Measurements from ENCODE around the gene NAPA.
A peak's percentile ranks its signal among the peaks of the same experiment; 100 is the strongest.

NAPA gene

GRCh38 chr19:47464675-47465419 lies 50.0 kb downstream of the NAPA start:
- no peak overlapping the region for H3K4me3 ChIP-seq (ENCODE audit: low read depth, low read length)

GRCh38 chr19:47461876-47462275 lies 53.0 kb downstream of the NAPA start:
- no peak overlapping the region for H3K4me3 ChIP-seq (ENCODE audit: low read depth, low read length)

GRCh38 chr19:47459477-47459876 lies 55.4 kb downstream of the NAPA start:
- H3K4me3 ChIP-seq (ENCODE audit: low read depth, low read length) = no peak overlapping the region

GRCh38 chr19:47458672-47459071 lies 56.2 kb downstream of the NAPA start:
- no peak overlapping the region for H3K4me3 ChIP-seq (ENCODE audit: low read depth, low read length)

DNA sequence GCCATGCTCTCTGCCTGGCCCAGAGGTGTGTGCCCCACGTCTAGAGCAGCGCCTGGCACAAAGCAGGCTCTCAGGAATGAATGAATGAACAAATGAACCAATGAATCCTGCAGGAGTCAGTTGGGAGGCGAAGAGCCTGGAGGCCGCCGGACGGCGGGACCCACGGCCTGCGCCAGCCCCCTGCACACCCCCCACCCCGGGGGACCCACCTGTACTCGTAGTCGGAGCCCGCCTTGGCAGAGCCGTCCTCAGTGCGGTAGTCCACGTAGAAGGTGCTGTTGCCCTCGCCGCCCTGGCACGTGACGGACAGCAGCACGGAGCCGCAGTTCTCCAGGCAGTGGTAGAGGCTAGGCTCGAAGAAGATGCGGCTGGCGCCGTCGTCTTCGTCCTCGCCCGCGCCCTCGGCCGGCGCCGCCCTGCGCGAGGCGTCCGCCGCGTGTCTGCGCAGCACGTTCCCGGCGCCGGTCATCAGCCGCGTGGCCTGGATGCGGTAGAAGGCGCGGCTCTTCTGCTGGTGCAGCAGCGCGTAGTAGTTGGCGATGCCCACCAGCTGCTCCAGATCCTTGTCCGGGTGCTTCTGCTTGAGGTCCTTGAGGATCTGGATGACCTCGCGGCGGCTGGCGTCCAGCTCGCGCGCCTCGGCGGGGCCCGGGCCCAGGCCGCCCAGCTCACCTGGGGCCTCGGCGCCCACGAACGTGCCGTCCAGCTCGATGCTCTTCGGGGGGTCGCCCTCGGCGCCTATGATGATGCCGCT lies 58.0 kb downstream of the NAPA start:
- no peak overlapping the region for H3K4me3 ChIP-seq (ENCODE audit: low read depth, low read length)

- H3K4me3 ChIP-seq (ENCODE audit: low read depth, low read length) = no peak overlapping the region
These were observed 64.4 kb downstream of the NAPA start for GRCh38 chr19:47450478-47450877.

DNA sequence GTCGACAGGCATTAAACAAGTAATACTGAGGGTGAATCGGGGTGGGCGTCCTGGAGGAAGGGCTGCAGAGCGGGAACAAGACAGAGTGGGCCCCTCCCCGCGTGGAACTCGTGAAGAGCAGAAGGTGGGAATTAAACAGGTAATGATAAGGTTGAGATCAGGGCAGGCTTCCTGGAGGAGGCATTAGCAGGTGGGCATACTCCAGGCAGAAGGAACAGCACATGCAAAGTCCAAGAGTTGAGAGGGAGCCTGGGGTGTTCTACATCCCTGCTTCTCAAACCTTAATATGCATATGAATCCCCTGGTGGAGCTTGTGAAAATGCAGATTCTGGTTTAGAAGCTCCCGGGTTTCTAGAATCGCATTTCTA lies 66.5 kb downstream of the NAPA start:
- H3K4me3 ChIP-seq (ENCODE audit: low read depth, low read length) = no peak overlapping the region

DNA sequence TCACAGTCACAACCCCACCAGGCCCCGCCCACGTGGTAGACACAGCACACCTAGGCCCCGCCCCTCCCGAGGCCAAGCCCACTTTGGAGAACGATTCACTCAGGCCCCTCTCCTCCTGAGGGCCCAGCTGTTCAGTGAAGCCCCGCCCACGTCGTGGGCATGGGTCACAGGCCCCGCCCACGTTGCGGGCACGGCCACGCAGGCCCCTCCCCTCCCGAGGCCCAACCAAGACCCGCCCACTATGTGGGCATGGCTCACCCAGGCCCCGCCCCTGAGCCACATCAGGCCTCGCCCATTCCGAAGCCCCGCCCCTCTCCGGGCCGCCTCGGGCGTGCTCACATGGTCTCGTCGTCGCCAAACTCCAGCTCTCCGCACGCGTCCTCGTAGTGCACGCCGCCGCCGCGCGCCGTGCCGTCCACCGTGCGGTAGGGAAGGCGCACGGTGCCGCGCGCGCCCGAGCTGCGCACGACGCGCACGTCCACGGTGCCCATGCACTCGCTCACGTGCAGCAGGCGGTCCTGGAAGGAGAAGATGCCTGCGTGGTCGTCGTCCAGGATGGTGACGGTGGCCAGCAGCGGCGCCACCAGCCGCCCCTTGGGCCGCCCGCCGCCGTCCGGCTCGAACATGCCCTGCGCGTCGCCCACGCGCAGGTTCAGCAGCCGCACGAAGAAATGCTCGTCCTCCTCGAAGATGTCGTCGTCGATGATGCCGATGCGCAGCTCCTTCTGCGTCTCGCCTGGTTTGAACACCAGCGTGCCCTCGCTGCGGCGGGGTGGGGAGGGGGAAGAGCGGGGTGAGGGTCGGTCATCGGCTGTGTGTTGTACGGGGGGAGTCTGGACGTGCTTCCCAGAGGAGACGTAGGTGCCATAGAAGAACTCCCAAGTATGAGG lies 67.1 kb downstream of the NAPA start:
- peak overlapping the region; percentile 57 for H3K4me3 ChIP-seq (ENCODE audit: low read depth, low read length)

- peak overlapping the region; percentile 57 for H3K4me3 ChIP-seq (ENCODE audit: low read depth, low read length)
These were observed 68.1 kb downstream of the NAPA start for GRCh38 chr19:47446534-47447469.

DNA sequence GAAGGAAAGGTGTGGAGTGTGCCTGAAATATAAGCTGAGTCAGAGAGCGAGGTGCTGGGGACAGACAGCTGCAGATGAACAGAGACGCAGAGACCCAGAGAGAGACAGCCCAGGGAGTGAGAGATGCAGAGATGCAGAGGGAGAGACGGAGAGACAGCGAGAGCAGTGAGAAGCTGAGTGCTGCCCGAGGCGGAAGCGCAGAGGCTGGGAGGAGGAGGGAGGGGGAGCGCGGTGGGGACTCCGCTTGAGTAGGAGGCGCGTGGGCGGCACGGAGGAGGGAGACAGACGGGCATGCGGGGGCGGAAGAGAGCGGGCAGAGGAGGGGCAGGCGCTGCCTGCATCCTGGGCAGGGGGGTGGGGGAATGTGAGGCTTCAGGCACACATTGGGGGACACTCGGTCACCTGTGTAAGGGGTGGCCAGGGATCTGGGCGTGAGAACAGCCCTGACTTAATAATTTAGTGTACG lies 68.9 kb downstream of the NAPA start:
- no peak overlapping the region for H3K4me3 ChIP-seq (ENCODE audit: low read depth, low read length)

DNA sequence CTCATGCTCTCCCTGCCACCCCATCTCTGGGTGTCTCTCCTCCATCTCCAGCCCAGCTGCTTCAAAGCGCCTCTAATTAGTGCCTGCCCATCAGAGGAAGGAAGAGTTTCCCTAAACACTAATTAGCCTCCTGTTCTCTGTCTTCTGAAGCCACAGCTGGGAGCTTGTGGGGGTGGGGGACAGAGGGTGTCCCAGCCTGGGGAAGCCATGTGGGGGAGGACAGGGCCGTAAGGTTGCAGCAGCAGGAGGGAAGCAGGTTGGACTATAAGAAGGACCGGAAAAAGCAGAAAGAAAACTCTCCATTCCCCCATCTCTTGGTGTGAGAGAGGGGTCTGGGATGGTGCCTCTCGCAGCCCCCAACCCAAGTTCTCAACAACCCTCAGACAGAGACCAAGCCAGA lies 69.3 kb downstream of the NAPA start:
- H3K4me3 ChIP-seq (ENCODE audit: low read depth, low read length) = no peak overlapping the region

- H3K4me3 ChIP-seq (ENCODE audit: low read depth, low read length) = no peak overlapping the region
These were observed 70.5 kb downstream of the NAPA start for GRCh38 chr19:47444388-47444821.

DNA sequence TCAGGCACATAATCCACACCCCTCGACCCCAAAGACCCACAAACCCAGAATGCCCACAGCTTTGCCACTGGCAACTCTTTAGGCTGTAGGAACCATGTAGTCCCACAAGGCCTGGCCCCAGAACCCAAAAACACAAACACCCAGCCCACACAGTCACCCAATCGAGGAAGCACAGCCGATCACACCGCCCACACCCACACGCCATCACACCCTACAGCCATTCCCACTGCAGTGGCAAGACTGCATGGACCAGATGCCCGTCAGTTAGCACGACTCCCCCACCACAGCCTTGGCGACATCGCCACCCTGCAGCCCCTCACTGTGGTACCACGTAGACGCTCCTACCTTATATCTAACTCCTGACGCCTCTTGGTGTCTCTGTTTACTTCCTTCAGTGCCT lies 71.5 kb downstream of the NAPA start:
- H3K4me3 ChIP-seq (ENCODE audit: low read depth, low read length) = no peak overlapping the region

DNA sequence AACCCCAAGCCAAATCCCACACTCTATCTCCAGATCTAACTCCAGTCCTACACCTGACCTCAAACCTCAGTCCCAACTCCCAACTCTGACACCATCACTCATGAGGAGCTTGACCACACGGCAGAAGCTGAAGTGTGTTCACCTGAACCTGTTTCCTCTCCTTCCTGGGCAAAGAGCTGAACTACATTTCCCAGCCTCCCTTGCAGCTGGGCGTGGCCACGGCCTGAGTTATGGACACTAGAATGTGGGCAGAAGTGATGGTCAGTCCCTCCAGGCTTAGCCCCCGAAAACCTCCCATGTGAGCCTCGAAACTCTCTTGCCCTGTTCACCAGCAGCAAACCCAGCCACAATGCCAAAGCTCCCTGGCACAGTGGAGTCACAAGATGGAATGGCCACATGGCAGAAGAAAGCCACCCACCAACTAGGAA lies 76.1 kb downstream of the NAPA start:
- no peak overlapping the region for H3K4me3 ChIP-seq (ENCODE audit: low read depth, low read length)
